C4-2B (cell line): ENCODE data around the gene CYP2W1.

Experiments used
- H3K27ac ChIP-seq: fragments of 450-650 bp; 2 replicates; pipeline ENCODE4 v1.5.1; 2017
- ZFX ChIP-seq: fragments of 450-650 bp; IDR thresholded peaks from 2 replicates; pipeline ENCODE4 v1.6.1; 2017
- TF ChIP-seq, protein P1 (sequence below): fragments of 450-650 bp; conservative IDR thresholded peaks from 2 replicates; pipeline ENCODE4 v1.5.1; 2017; ENCODE audit warnings: mild to moderate bottlenecking

Gene CYP2W1

DNA sequence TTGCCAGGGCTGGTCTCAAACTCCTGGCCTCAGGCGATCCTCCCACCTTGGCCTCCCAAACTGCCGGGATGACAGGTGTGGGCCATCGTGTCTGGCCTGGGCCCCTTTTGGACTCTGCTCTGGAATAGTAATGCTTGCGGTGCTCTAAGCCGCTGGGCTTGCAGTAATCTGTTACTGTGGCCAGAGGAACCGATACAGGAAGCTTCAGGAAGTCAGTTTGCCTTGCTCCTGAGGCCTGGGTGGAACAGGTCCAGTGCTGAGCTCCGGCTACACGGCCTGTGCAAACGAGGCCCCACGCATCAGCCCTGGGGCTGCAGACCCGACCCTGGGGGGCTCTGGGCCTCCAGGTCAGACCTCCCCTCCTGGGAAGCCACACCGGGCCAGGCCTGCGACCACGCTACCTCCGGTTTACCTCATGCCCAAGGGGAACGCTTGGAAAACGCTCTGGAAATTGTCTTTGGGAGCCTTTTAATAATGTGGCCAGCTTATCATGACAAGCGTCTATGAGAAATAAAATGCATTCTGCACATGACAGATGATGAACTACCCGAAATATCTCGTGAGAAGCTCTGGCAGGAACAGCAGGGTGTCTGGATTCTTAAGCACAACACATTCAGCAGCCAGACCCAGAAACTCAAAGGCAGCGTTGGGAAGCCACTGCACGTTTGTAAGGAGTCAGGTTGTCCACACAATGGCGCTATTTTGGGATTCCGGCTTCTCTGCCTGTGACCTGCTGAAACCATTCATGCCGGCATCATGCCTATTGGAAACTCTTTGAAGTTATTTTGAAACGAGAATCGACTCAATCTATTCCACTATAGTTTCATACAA, 18.4 kb upstream of the CYP2W1 start:
- no peak overlapping the region for H3K27ac ChIP-seq
- no peak for TF ChIP-seq ZFX
- TF ChIP-seq, protein P1, sequence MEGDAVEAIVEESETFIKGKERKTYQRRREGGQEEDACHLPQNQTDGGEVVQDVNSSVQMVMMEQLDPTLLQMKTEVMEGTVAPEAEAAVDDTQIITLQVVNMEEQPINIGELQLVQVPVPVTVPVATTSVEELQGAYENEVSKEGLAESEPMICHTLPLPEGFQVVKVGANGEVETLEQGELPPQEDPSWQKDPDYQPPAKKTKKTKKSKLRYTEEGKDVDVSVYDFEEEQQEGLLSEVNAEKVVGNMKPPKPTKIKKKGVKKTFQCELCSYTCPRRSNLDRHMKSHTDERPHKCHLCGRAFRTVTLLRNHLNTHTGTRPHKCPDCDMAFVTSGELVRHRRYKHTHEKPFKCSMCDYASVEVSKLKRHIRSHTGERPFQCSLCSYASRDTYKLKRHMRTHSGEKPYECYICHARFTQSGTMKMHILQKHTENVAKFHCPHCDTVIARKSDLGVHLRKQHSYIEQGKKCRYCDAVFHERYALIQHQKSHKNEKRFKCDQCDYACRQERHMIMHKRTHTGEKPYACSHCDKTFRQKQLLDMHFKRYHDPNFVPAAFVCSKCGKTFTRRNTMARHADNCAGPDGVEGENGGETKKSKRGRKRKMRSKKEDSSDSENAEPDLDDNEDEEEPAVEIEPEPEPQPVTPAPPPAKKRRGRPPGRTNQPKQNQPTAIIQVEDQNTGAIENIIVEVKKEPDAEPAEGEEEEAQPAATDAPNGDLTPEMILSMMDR, result no peak; the same call in 1 of the 2 replicates

DNA sequence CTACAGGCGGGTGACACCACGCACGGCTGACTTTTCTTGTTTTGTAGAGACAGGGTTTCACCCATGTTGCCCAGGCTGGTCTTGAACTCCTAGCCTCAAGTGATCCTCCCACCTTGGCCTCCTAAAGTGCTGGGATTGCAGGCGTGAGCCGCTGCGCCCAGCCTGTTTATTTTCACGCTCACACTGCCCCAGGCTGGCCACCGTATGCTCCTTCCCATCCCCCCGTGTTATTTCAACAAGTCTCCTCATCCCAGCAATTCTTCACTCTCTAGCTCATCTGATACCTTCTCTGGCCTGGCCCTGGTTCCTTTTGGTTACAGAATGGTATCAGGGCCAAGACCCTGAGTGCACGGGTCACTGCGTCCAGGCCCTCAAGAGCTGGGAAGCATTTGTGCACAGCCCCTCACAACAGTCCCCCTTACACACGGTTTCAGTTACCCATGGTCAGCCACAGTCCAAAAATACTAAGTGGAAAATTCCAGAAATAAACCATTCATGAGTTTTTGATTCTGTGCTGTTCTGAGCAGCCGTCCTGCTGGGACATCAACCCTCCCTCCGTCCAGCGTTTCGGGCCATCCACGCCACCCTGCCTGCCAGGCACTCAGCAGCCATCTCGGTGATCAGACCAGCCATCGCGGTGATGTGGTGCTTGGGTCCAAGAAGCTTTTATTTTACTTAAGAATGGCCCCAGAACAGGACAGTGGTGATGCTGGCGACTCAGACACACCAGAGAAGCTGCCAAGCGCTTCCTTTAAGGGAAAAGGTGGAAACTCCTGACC, 16.5 kb upstream of the CYP2W1 start:
- H3K27ac ChIP-seq, result no peak overlapping the region
- TF ChIP-seq ZFX, result no peak
- TF ChIP-seq, protein P1, result no peak

- H3K27ac ChIP-seq, result no peak overlapping the region
- TF ChIP-seq, protein P1, result no peak
- TF ChIP-seq ZFX, result no peak
Observed at GRCh38 chr7:967361-968082, 15.5 kb upstream of the CYP2W1 start.

DNA sequence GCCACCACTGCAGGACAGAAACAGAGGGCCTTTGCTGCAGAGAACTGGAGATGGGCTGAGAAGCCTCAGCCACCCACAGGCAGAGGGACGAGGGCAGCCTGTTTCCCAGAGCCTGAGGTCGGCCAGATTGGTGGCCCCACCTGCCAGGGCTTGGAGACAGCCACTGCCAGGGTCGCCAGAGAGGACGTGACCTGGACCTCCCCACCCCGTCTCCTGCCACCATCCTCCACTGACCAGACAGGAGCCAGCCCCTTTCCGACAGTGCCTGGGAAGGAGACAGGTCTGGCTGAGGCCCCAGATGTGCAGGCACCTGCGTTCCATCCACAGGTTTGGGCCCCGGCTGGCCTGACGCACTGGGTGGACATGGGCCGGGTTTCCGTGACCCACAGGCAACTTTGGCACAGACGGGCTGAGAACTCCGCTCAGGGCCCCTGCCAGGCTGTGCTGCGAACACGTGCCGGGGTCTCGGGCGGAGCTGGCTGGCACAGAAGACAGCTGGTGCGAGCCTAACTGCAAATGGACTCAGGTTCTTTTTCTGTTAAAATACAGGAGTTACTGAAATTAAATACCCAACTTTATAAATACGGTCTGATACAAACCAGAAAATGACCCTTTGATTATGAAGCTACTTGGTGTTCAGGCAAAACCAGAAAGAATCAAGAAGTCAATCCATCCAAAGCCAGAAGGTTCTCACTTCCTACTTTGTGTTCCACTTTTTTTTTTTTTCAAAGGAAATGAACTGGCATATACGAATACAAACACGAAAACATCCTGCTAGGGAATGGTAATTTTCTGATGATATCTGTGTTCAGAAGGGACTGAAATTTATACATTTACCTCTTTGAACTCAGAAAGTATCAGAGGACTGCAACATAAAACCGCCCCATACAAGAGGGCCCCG, 14.5 kb upstream of the CYP2W1 start:
- no peak overlapping the region for H3K27ac ChIP-seq
- TF ChIP-seq, protein P1, result no peak
- no peak for TF ChIP-seq ZFX

DNA sequence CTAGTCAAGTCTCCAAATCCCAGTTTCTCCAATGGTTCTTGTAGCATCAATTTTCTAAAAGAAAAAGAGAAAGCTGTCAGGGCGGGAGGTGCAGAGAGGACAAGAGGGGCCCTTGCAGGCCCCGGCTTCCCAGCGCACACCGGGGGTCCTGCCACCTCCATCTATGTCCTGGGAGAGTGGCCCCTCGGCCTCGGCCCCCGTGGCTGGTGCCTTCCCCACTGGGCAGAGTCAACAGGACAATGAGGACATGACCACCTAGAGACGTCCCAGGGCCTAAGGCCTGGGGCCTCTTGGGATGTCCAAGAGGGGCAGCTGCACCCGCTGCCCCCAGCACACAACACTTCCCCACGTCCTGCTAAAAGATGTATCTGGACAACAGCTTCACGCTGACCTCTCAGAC, 13.6 kb upstream of the CYP2W1 start:
- TF ChIP-seq, protein P1, result no peak
- TF ChIP-seq ZFX, result no peak
- no peak overlapping the region for H3K27ac ChIP-seq

GRCh38 chr7:970744-971143, 12.2 kb upstream of the CYP2W1 start:
- H3K27ac ChIP-seq, result no peak overlapping the region
- no peak for TF ChIP-seq ZFX
- TF ChIP-seq, protein P1, result no peak
